ENCODE results near the gene MOV10. TPM values are rescaled to one million over a fixed set of nuclear protein-coding genes. Genes with fewer than 3 reads are reported as not detected.

MOV10 gene
- total and polyA plus RNA-seq, 2 donors (not counting 3 experiments of a cell fraction or from before 2014, with no cell fraction given): 97.1 to 113 TPM

GRCh38 chr1:112626193-112626592 is 48.3 kb upstream of the MOV10 start:
- intact Hi-C loops (cut with micrococcal nuclease): no loop called here
- peaks cover 0 to 4% of the 10 kb centered on the region in 2 experiments for H3K36me3 ChIP-seq (ENCODE audit: control insufficient read depth in 2 of 2, extremely low read depth in 1 of 2, insufficient read depth in 2 of 2, low read length in 2 of 2)
- peaks cover 94% of the 10 kb centered on the region for H3K79me2 ChIP-seq (ENCODE audit: control insufficient read depth, insufficient read depth, low read length)
- no TSS peak for BruUV-seq (replicated peaks)
- dilution Hi-C loops (cut with MboI; ENCODE audit: extremely low pct_ligation_motif_present, low sequenced_read_pairs): no loop called here
- H2AFZ ChIP-seq (ENCODE audit: low read depth, low read length): no peak overlapping the region
- H3K9ac ChIP-seq (replicated peaks; ENCODE audit: extremely low read depth, insufficient read depth, low read length): no peak overlapping the region
- FAIRE-seq: no peak
- no peak overlapping the region for H3K27ac ChIP-seq (ENCODE audit: insufficient read depth, low read depth, low read length)
- DNase-seq (ENCODE audit: low read depth, low spot score): no peak
- ChIA-PET CTCF (interaction anchor here (1.0 kb wide), 1 partner anchor 11 kb away, joined by 3 read pairs; no protein-coding TSS in a partner anchor), POLR2A (no interaction called here)
- no peak overlapping the region for H3K4me2 ChIP-seq (ENCODE audit: insufficient read depth, low read length)
- H3K9me3 ChIP-seq (replicated peaks; ENCODE audit: control insufficient read depth, insufficient read depth, low read length): no peaks in the 10 kb centered on the region
- TF ChIP-seq POLR2A (IDR thresholded peaks at IDR 0.05; ENCODE audit: low read depth, low read length): no peak
- no peak for TF ChIP-seq MAX (IDR thresholded peaks at IDR 0.05; ENCODE audit: insufficient read depth, insufficient read length)
- TF ChIP-seq MYC (IDR thresholded peaks at IDR 0.05; ENCODE audit: low read depth, low read length): no peak
- TF ChIP-seq JUN (IDR thresholded peaks at IDR 0.05; ENCODE audit: borderline replicate concordance, insufficient read depth, insufficient read length, low read depth): no peak
- no peak for TF ChIP-seq EZH2 (IDR thresholded peaks at IDR 0.05; ENCODE audit: borderline replicate concordance, low read depth, low read length, severe bottlenecking)
- no peak for TF ChIP-seq FOS (IDR thresholded peaks at IDR 0.05; ENCODE audit: borderline replicate concordance, insufficient read depth, low read length)
- TF ChIP-seq GATA2 (IDR thresholded peaks at IDR 0.05; ENCODE audit: insufficient read depth, insufficient read length, low read depth, low read length): no peak
- no peak for TF ChIP-seq POLR2AphosphoS5 (IDR thresholded peaks at IDR 0.05; ENCODE audit: insufficient read depth, low read depth, low read length)
- TF ChIP-seq, protein P1, sequence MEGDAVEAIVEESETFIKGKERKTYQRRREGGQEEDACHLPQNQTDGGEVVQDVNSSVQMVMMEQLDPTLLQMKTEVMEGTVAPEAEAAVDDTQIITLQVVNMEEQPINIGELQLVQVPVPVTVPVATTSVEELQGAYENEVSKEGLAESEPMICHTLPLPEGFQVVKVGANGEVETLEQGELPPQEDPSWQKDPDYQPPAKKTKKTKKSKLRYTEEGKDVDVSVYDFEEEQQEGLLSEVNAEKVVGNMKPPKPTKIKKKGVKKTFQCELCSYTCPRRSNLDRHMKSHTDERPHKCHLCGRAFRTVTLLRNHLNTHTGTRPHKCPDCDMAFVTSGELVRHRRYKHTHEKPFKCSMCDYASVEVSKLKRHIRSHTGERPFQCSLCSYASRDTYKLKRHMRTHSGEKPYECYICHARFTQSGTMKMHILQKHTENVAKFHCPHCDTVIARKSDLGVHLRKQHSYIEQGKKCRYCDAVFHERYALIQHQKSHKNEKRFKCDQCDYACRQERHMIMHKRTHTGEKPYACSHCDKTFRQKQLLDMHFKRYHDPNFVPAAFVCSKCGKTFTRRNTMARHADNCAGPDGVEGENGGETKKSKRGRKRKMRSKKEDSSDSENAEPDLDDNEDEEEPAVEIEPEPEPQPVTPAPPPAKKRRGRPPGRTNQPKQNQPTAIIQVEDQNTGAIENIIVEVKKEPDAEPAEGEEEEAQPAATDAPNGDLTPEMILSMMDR (IDR thresholded peaks at IDR 0.05; ENCODE audit: extremely low read depth in 1 of 2, insufficient read depth in 1 of 2, low read depth in 1 of 2, low read length in 2 of 2): no peak
- H3K9me1 ChIP-seq (replicated peaks; ENCODE audit: control insufficient read depth, extremely low read depth, insufficient read depth, low read length): no peaks in the 10 kb centered on the region
- H3K27me3 ChIP-seq (ENCODE audit: control insufficient read depth in 2 of 2, insufficient read depth in 2 of 2, low read length in 2 of 2): no peaks in the 10 kb centered on the region
- peaks cover 12% of the 10 kb centered on the region for H3K4me1 ChIP-seq (ENCODE audit: control insufficient read depth, extremely low read depth, insufficient read depth, low read length)
- no peak overlapping the region for H3K4me3 ChIP-seq (replicated peaks in 1 of 3; ENCODE audit: insufficient read depth in 1 of 3, low read depth in 1 of 3, low read length in 3 of 3)
- H4K20me1 ChIP-seq (replicated peaks; ENCODE audit: control insufficient read depth, extremely low read depth, insufficient read depth, low read length): peaks cover 20% of the 10 kb centered on the region
